Memory B cell (primary cell): ENCODE measurements around the gene COA7.
A peak's percentile ranks its signal among the peaks of the same experiment; 100 is the strongest.
"Not testable (repeated sequence)": the region's sequence is repeated elsewhere in the genome, so short reads cannot be mapped to it uniquely, and the experiment has no call there.

Experiments used
- ATAC-seq: fragments of 150-1000 bp; cut with Tn5 transposase; 2 replicates; pipeline ENCODE4 v1.10.0; 2021; ENCODE audit warnings: low read depth, mild to moderate bottlenecking, moderate library complexity
- DNase-seq, 2 donors: peaks; one replicate each; pipeline ENCODE4 v3.0.0; 2022; ENCODE audit warnings: low spot score in 2 of 2
- H3K27ac Mint-ChIP-seq: one replicate; pipeline ENCODE4 v1.8.0; 2022; ENCODE audit warnings: mild to moderate bottlenecking, moderate library complexity, mixed read lengths
- H3K27me3 Mint-ChIP-seq: one replicate; pipeline ENCODE4 v1.8.0; 2022; ENCODE audit warnings: mixed read lengths
- H3K36me3 Mint-ChIP-seq: one replicate; pipeline ENCODE4 v1.8.0; 2022; ENCODE audit warnings: mild to moderate bottlenecking, mixed read lengths
- H3K4me1 Mint-ChIP-seq: one replicate; pipeline ENCODE4 v1.8.0; 2022; ENCODE audit warnings: mixed read lengths
- H3K4me3 Mint-ChIP-seq: one replicate; pipeline ENCODE4 v1.8.0; 2022; ENCODE audit warnings: mild to moderate bottlenecking, moderate library complexity, mixed read lengths
- H3K9me3 Mint-ChIP-seq: one replicate; pipeline ENCODE4 v1.8.0; 2022; ENCODE audit warnings: mixed read lengths

Gene COA7

GRCh38 chr1:52697795-52698674 is at the start of gene COA7:
TSS of gene COA7 (minus strand) at chr1:52698347. CDS start at chr1:52698326, 21 bp downstream.
- DNase-seq (peak; percentile 24 to 56), ATAC-seq (peak; percentile 28)
- Mint-ChIP-seq H3K4me1 (peaks cover 27% of the 10 kb centered on the region), H3K4me3 (peak within 1 kb of the TSS; percentile 95), H3K27ac (peak within 1 kb of the TSS; percentile 89), H3K9me3 (no peaks in the 10 kb centered on the region), H3K36me3 (no peaks in the 10 kb centered on the region), H3K27me3 (no peaks in the 10 kb centered on the region)

- ATAC-seq (no peak), DNase-seq (no peak)
- Mint-ChIP-seq H3K27me3 (no peaks in the 10 kb centered on the region), H3K27ac (no peak overlapping the region), H3K4me3 (no peak overlapping the region), H3K9me3 (no peaks in the 10 kb centered on the region), H3K4me1 (peaks cover 22% of the 10 kb centered on the region), H3K36me3 (peaks cover 8% of the 10 kb centered on the region)
These were observed 49.3 kb upstream of the COA7 start for GRCh38 chr1:52747450-52747849.

- H3K4me3 Mint-ChIP-seq: no peak overlapping the region
- peaks cover 11% of the 10 kb centered on the region for H3K36me3 Mint-ChIP-seq
- no peaks in the 10 kb centered on the region for H3K9me3 Mint-ChIP-seq
- H3K4me1 Mint-ChIP-seq: peaks cover 18% of the 10 kb centered on the region
- ATAC-seq (no peak), DNase-seq (no peak)
- H3K27ac Mint-ChIP-seq: no peak overlapping the region
- H3K27me3 Mint-ChIP-seq: no peaks in the 10 kb centered on the region
These were observed 48.0 kb upstream of the COA7 start for GRCh38 chr1:52746189-52746588.

- no peak for DNase-seq
- no peaks in the 10 kb centered on the region for H3K9me3 Mint-ChIP-seq
- H3K27me3 Mint-ChIP-seq: no peaks in the 10 kb centered on the region
- H3K27ac Mint-ChIP-seq: no peak overlapping the region
- no peak overlapping the region for H3K4me3 Mint-ChIP-seq
- H3K36me3 Mint-ChIP-seq: peaks cover 10% of the 10 kb centered on the region
- H3K4me1 Mint-ChIP-seq: peaks cover 16% of the 10 kb centered on the region
- ATAC-seq: no peak
These were observed 43.1 kb upstream of the COA7 start for GRCh38 chr1:52741259-52741658.

GRCh38 chr1:52739699-52740467 is 41.7 kb upstream of the COA7 start:
- DNase-seq (no peak), ATAC-seq (no peak)
- no peaks in the 10 kb centered on the region for H3K27me3 Mint-ChIP-seq
- no peaks in the 10 kb centered on the region for H3K9me3 Mint-ChIP-seq
- peaks cover 14% of the 10 kb centered on the region for H3K4me1 Mint-ChIP-seq
- peaks cover 7% of the 10 kb centered on the region for H3K36me3 Mint-ChIP-seq
- H3K4me3 Mint-ChIP-seq: no peak overlapping the region
- H3K27ac Mint-ChIP-seq: no peak overlapping the region

GRCh38 chr1:52738893-52739292 is 40.7 kb upstream of the COA7 start:
- no peaks in the 10 kb centered on the region for H3K27me3 Mint-ChIP-seq
- H3K9me3 Mint-ChIP-seq: no peaks in the 10 kb centered on the region
- H3K4me1 Mint-ChIP-seq: peaks cover 12% of the 10 kb centered on the region
- ATAC-seq (no peak), DNase-seq (no peak)
- H3K27ac Mint-ChIP-seq: no peak overlapping the region
- H3K4me3 Mint-ChIP-seq: no peak overlapping the region
- H3K36me3 Mint-ChIP-seq: peaks cover 6% of the 10 kb centered on the region

GRCh38 chr1:52738148-52738547 is 40.0 kb upstream of the COA7 start:
- DNase-seq (no peak), ATAC-seq (no peak)
- Mint-ChIP-seq H3K4me3 (no peak overlapping the region), H3K9me3 (no peaks in the 10 kb centered on the region), H3K27ac (no peak overlapping the region), H3K27me3 (no peaks in the 10 kb centered on the region), H3K4me1 (peaks cover 15% of the 10 kb centered on the region), H3K36me3 (peaks cover 6% of the 10 kb centered on the region)

GRCh38 chr1:52735371-52735770 is 37.2 kb upstream of the COA7 start:
- H3K27ac Mint-ChIP-seq: not testable (repeated sequence)

GRCh38 chr1:52733368-52733767 is 35.2 kb upstream of the COA7 start:
- no peak for DNase-seq
- peaks cover 13% of the 10 kb centered on the region for H3K4me1 Mint-ChIP-seq
- ATAC-seq: no peak
- H3K4me3 Mint-ChIP-seq: no peak overlapping the region
- H3K36me3 Mint-ChIP-seq: no peaks in the 10 kb centered on the region
- H3K27ac Mint-ChIP-seq: no peak overlapping the region
- H3K9me3 Mint-ChIP-seq: no peaks in the 10 kb centered on the region
- no peaks in the 10 kb centered on the region for H3K27me3 Mint-ChIP-seq

More at GRCh38 chr1:52735371-52735770, 37.2 kb upstream of the COA7 start:
- peaks cover 13% of the 10 kb centered on the region for H3K4me1 Mint-ChIP-seq
- H3K27me3 Mint-ChIP-seq, H3K9me3 Mint-ChIP-seq, H3K4me3 Mint-ChIP-seq, H3K36me3 Mint-ChIP-seq, ATAC-seq, DNase-seq: not testable (repeated sequence)

- H3K4me3 Mint-ChIP-seq: peak overlapping the region; percentile 46
- H3K36me3 Mint-ChIP-seq: no peaks in the 10 kb centered on the region
- ATAC-seq (no peak), DNase-seq (no peak)
- peaks cover 4% of the 10 kb centered on the region for H3K27me3 Mint-ChIP-seq
- peaks cover 23% of the 10 kb centered on the region for H3K4me1 Mint-ChIP-seq
- no peaks in the 10 kb centered on the region for H3K9me3 Mint-ChIP-seq
- no peak overlapping the region for H3K27ac Mint-ChIP-seq
These were observed 30.0 kb upstream of the COA7 start for GRCh38 chr1:52727956-52728656.

GRCh38 chr1:52727114-52727586 is 29.0 kb upstream of the COA7 start:
- H3K27ac Mint-ChIP-seq: peak overlapping the region; percentile 89
- H3K36me3 Mint-ChIP-seq: no peaks in the 10 kb centered on the region
- H3K4me3 Mint-ChIP-seq: peak overlapping the region; percentile 93
- ATAC-seq (no peak), DNase-seq (no peak)
- peaks cover 25% of the 10 kb centered on the region for H3K4me1 Mint-ChIP-seq
- H3K27me3 Mint-ChIP-seq: peaks cover 5% of the 10 kb centered on the region
- no peaks in the 10 kb centered on the region for H3K9me3 Mint-ChIP-seq

GRCh38 chr1:52726265-52727113 is 28.3 kb upstream of the COA7 start, which contains the start of gene ZYG11B:
TSS of gene ZYG11B (plus strand) at chr1:52726453. CDS start at chr1:52726654, 201 bp downstream.
- peaks cover 25% of the 10 kb centered on the region for H3K4me1 Mint-ChIP-seq
- H3K9me3 Mint-ChIP-seq: no peaks in the 10 kb centered on the region
- peak; percentile 90 for ATAC-seq
- H3K27ac Mint-ChIP-seq: peak within 1 kb of the TSS; percentile 89
- no peaks in the 10 kb centered on the region for H3K36me3 Mint-ChIP-seq
- DNase-seq: peak; percentile 81 to 91
- peak within 1 kb of the TSS; percentile 93 for H3K4me3 Mint-ChIP-seq
- H3K27me3 Mint-ChIP-seq: peaks cover 5% of the 10 kb centered on the region

- Mint-ChIP-seq H3K36me3 (no peaks in the 10 kb centered on the region), H3K27ac (peak overlapping the region; percentile 73), H3K4me1 (peaks cover 25% of the 10 kb centered on the region), H3K4me3 (peak overlapping the region; percentile 89), H3K9me3 (no peaks in the 10 kb centered on the region), H3K27me3 (peaks cover 5% of the 10 kb centered on the region)
- DNase-seq: no peak
- ATAC-seq: no peak
These were observed 27.7 kb upstream of the COA7 start for GRCh38 chr1:52725903-52726264.
